Stimulated activated CD4-positive, alpha-beta T cell treated with anti-CD3 and anti-CD28 coated beads, TNF-alpha, amount 100 ng/mL, for 1 hour (primary cell): Measurements from ENCODE around the gene GLDN.

Experiments
- DNase-seq, 3 donors: peaks; one replicate each; pipeline ENCODE4 v3.0.0-alpha.2; 2020; ENCODE audit warnings: low read depth in 3 of 3, low spot score in 1 of 3

GLDN gene

GRCh38 chr15:51341366-51342226, at the start of gene GLDN:
Gene GLDN (plus strand): TSS chr15:51341655. CDS start chr15:51341685, 30 bp downstream.
- DNase-seq: no peak

GRCh38 chr15:51298620-51299019, 42.8 kb upstream of the GLDN start:
- DNase-seq: no peak

- DNase-seq: no peak
Measured at GRCh38 chr15:51299187-51300015, 42.1 kb upstream of the GLDN start.

GRCh38 chr15:51302480-51302879, 39.0 kb upstream of the GLDN start:
- no peak for DNase-seq

GRCh38 chr15:51303462-51303980, 37.9 kb upstream of the GLDN start:
- DNase-seq: no peak

GRCh38 chr15:51307325-51307724, 34.1 kb upstream of the GLDN start:
- DNase-seq: no peak

GRCh38 chr15:51307811-51308210, 33.6 kb upstream of the GLDN start:
- DNase-seq: no peak

- DNase-seq: no peak
Measured at GRCh38 chr15:51310064-51310463, 31.4 kb upstream of the GLDN start.

- DNase-seq: no peak
Measured at GRCh38 chr15:51311510-51311909, 29.9 kb upstream of the GLDN start.

GRCh38 chr15:51312166-51313073, 29.0 kb upstream of the GLDN start:
- no peak for DNase-seq

- DNase-seq: no peak
Measured at GRCh38 chr15:51313074-51313393, 28.4 kb upstream of the GLDN start.

- no peak for DNase-seq
Measured at GRCh38 chr15:51313644-51314280, 27.7 kb upstream of the GLDN start.

- no peak for DNase-seq
Measured at GRCh38 chr15:51314391-51315337, 26.8 kb upstream of the GLDN start.

- no peak for DNase-seq
Measured at GRCh38 chr15:51315726-51316125, 25.7 kb upstream of the GLDN start.

- no peak for DNase-seq
Measured at GRCh38 chr15:51316636-51317035, 24.8 kb upstream of the GLDN start.

GRCh38 chr15:51318382-51319150, 22.9 kb upstream of the GLDN start:
- no peak for DNase-seq

GRCh38 chr15:51319539-51319938, 21.9 kb upstream of the GLDN start:
- no peak for DNase-seq

- no peak for DNase-seq
Measured at GRCh38 chr15:51320843-51321242, 20.6 kb upstream of the GLDN start.

GRCh38 chr15:51321316-51321715, 20.1 kb upstream of the GLDN start:
- no peak for DNase-seq
